Fibroblast of lung (primary cell): ENCODE data around the gene PTCH2.

Experiments
- CTCF ChIP-seq, 2 donors: IDR thresholded peaks in 1 of 2; conservative IDR thresholded peaks in 1 of 2; 1 replicate in 1 of 2; 2 replicates in 1 of 2; pipeline ENCODE4 v1.5.1; 2011 to 2012; ENCODE audit warnings: low read length in 2 of 2, control low read depth in 1 of 2, inconsistent platforms in 1 of 2, low read depth in 1 of 2, mild to moderate bottlenecking in 1 of 2
- EZH2 ChIP-seq: IDR thresholded peaks from 2 replicates; pipeline ENCODE4 v1.5.1; 2012; ENCODE audit warnings: low read length, control low read depth, mild to moderate bottlenecking; ENCODE audit errors: missing control alignments

- TF ChIP-seq CTCF (conservative IDR thresholded peaks at IDR 0.05 in 1 of 2, IDR thresholded peaks at IDR 0.05 in 1 of 2; ENCODE audit: low read depth in 1 of 2, low read length in 2 of 2): no peak
- TF ChIP-seq EZH2: no peak
Measured at GRCh38 chr1:44798481-44799365, 44.3 kb downstream of the PTCH2 start.
